ENCODE results near the gene VSTM2L.

The VSTM2L gene

DNA sequence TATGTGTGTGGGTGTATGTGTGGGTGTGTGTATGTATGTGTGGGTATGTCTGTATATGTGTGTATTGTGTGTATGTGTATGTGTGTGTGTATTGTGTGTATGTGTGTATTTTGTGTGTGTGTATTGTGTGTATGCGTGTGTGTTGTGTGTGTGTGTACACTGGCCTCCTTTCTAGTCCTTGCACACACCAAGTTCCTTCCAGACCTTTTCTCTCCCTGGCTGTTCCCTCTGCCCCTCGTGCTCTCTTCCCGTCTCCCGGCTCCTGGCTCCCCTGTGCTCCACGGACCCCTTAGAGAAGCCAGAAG lies 11.4 kb downstream of the VSTM2L start:
- DNase-seq (ENCODE audit: low read depth): no peak
- TF ChIP-seq, protein P1, sequence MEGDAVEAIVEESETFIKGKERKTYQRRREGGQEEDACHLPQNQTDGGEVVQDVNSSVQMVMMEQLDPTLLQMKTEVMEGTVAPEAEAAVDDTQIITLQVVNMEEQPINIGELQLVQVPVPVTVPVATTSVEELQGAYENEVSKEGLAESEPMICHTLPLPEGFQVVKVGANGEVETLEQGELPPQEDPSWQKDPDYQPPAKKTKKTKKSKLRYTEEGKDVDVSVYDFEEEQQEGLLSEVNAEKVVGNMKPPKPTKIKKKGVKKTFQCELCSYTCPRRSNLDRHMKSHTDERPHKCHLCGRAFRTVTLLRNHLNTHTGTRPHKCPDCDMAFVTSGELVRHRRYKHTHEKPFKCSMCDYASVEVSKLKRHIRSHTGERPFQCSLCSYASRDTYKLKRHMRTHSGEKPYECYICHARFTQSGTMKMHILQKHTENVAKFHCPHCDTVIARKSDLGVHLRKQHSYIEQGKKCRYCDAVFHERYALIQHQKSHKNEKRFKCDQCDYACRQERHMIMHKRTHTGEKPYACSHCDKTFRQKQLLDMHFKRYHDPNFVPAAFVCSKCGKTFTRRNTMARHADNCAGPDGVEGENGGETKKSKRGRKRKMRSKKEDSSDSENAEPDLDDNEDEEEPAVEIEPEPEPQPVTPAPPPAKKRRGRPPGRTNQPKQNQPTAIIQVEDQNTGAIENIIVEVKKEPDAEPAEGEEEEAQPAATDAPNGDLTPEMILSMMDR (IDR thresholded peaks at IDR 0.05; ENCODE audit: insufficient read depth, low read depth, low read length, missing control alignments): no peak
- H3K4me3 ChIP-seq (ENCODE audit: low read length): no peak overlapping the region

DNA sequence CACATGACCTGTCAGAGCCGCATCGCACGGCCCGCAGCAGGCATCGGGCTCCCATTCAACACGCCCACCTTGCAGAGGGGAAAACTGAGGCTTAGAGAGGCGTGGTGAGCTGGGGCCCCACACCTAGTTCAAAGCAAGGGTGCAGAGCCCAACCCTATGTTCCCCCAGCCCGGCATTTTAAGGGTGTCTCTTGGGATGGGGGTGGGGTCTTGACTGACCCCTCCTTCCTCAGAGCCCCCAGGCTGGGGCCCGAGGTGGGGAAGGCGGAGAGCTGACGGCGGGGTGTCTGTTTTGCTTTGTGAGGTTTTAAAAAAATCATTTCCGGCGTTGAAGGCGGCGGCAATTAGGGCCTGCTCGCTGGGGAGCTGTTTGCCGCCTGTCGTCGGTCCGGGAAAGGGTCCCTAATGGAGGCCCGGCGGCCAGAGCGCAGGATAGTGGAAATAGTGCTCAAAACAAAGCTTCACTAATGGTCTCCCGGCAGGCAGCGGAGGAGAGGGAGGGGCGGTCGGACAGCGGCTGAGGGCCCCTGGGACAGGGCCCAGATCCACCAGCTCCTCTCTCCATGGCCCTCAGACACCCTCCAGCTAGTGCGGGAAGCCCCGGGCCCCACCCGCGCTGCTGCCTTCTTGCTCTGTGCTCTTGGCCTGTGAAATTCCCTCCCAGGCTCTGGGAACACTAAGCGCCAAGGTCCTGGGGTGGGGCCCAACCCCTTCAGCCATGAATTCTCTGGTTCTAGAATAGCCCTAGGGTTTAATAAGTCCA lies 11.9 kb downstream of the VSTM2L start:
- TF ChIP-seq, protein P1 (IDR thresholded peaks at IDR 0.05; ENCODE audit: insufficient read depth, low read depth, low read length, missing control alignments): no peak
- no peak for DNase-seq (ENCODE audit: low read depth)
- no peak overlapping the region for H3K4me3 ChIP-seq (ENCODE audit: low read length)

DNA sequence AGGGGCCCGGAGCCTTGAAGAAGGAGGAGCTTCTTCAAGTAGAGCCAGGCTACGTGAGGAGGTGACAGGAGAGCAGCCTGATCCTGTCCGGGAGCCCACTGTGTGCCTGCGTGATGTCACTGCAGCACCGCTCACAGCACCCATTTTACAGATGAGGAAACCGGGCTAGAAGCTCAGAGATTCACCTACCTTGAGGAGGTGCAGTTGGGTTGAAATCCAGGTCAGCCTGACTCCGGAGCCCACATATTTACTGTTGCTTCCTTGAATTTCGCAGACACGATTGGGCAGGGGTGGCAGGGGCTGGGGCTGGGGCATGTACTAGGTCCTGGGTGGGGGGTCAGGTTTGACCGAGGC lies 12.5 kb downstream of the VSTM2L start:
- TF ChIP-seq, protein P1 (IDR thresholded peaks at IDR 0.05; ENCODE audit: insufficient read depth, low read depth, low read length, missing control alignments): no peak
- H3K4me3 ChIP-seq (ENCODE audit: low read length): no peak overlapping the region
- no peak for DNase-seq (ENCODE audit: low read depth)

DNA sequence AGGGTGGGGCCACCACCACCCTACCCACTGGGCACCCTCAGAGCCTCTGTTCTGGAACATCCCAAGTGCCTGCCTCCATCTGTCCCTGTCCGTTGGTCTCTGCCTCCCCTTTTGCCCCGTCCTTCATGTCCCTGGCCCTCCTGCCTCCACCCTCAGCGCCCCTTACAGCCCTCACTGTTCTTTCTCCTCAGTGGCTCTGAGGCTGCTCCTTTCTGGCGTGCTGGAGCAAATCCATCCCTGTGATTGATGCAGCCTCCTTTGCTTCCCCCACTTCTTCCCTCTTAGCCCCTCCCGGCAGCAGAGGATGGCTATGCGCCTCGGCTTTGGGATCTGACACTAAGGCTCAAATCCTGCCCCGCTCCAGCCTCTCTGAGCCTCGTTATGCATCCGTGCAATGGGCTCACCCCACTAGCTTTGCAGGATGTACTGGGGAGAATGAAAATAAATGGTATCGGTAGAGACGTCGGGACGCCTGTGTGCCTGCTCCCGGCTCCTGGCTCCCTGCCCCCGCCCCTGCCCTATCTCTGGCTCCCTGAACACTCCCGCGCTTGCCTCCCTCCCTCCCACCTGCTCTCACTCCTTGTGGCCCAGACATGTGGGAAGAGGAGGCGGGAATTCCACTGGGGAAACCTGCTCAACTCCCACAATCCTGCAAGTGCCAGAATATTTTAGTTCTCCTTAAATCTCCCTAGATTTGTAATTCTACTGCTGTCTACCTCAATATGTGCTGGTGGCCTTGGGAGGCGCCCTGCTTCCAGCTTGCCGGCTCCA lies 13.1 kb downstream of the VSTM2L start:
- TF ChIP-seq, protein P1 (IDR thresholded peaks at IDR 0.05; ENCODE audit: insufficient read depth, low read depth, low read length, missing control alignments): peak; percentile 3
- no peak overlapping the region for H3K4me3 ChIP-seq (ENCODE audit: low read length)
- no peak for DNase-seq (ENCODE audit: low read depth)

DNA sequence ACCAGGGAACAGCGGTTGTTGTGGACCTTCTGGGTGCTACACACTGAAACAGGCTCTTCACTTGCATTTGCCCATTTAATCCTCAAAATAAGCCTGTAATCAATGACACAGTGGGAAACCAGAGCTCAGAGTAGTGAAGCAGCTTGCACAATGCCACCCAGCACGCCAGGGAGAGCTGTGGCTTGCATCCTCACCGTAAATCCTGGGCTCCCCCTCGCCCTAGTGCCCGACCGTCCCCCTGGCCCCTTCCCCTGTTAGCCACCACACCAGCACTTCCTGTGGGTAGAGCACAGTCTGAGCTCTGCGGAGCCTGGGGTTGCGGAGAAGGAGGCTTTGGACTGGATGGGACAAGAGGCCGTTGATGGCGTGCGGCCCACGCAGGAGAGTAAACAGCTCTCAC lies 14.5 kb downstream of the VSTM2L start:
- no peak for DNase-seq (ENCODE audit: low read depth)
- TF ChIP-seq, protein P1 (IDR thresholded peaks at IDR 0.05; ENCODE audit: insufficient read depth, low read depth, low read length, missing control alignments): no peak
- no peak overlapping the region for H3K4me3 ChIP-seq (ENCODE audit: low read length)

DNA sequence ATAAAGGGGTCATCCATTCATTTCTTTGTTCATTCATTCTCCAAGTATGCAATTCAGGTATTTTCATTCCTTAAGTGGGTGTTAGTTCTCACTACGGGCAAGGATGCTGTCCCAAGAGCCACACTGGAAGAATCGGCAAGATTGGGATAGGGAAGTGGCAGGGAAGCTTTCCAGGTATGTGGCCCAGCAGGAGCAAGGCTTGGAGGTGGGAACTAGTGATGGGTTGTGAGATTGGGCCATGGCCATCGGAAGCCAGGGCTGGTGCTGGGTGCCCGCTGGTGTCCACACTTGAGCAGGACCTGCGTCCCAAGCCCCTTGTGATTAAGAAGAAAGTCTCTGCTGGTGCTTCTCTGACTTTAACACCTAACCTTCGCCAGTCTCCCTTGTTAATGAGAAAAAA lies 15.1 kb downstream of the VSTM2L start:
- no peak for DNase-seq (ENCODE audit: low read depth)
- TF ChIP-seq, protein P1 (IDR thresholded peaks at IDR 0.05; ENCODE audit: insufficient read depth, low read depth, low read length, missing control alignments): no peak
- no peak overlapping the region for H3K4me3 ChIP-seq (ENCODE audit: low read length)

Measured in epithelial cell of esophagus (primary cell).